WTC11 (cell line): ENCODE data around the gene BICC1. TPM values are rescaled to one million over a fixed set of nuclear protein-coding genes. Genes with fewer than 3 reads are reported as not detected.

Experiments
- ATAC-seq: fragments of 200-7000 bp; cut with Tn5 transposase; 2 replicates; pipeline ENCODE4 v1.10.0; 2021; ENCODE audit warnings: mild to moderate bottlenecking, moderate library complexity
- CTCF ChIA-PET: fragments of 300-600 bp; sonication (Branson Sonifier 250); formaldehyde crosslinking; loops from one replicate; lab custom pipeline; 2021; ENCODE audit warnings: antibody characterized with exemption; lab: Charles Lee
- POLR2A ChIA-PET: fragments of 350-600 bp; sonication (Branson Sonifier 250); formaldehyde crosslinking; loops from one replicate; lab custom pipeline; 2021; ENCODE audit warnings: antibody characterized with exemption; lab: Charles Lee
- DNase-seq: peaks from one replicate; pipeline ENCODE4 v3.0.0; 2021; ENCODE audit warnings: low spot score
- H3K27ac Mint-ChIP-seq: 2 replicates; pipeline ENCODE4 v1.8.0; 2021; ENCODE audit warnings: mixed read lengths
- H3K27me3 Mint-ChIP-seq: 2 replicates; pipeline ENCODE4 v1.8.0; 2021; ENCODE audit warnings: low read depth, mild to moderate bottlenecking, moderate library complexity, mixed read lengths
- H3K36me3 Mint-ChIP-seq: 2 replicates; pipeline ENCODE4 v1.8.0; 2021; ENCODE audit warnings: mixed read lengths
- H3K4me1 Mint-ChIP-seq: 2 replicates; pipeline ENCODE4 v1.8.0; 2022; ENCODE audit warnings: mixed read lengths
- H3K4me3 Mint-ChIP-seq: 2 replicates; pipeline ENCODE4 v1.8.0; 2021; ENCODE audit warnings: mild to moderate bottlenecking, moderate library complexity, mixed read lengths
- H3K9me3 Mint-ChIP-seq: 2 replicates; pipeline ENCODE4 v1.8.0; 2021; ENCODE audit warnings: mixed read lengths
- ATF1 ChIP-seq: sonication (generic); formaldehyde crosslinking; IDR thresholded peaks from 2 replicates; pipeline ENCODE4 v1.8.1; 2023; ENCODE audit warnings: mild to moderate bottlenecking, moderate library complexity, missing genetic modification reagents
- ATF2 ChIP-seq: sonication (generic); formaldehyde crosslinking; IDR thresholded peaks from 2 replicates; pipeline ENCODE4 v1.8.1; 2022; ENCODE audit warnings: low read depth, missing genetic modification reagents, borderline replicate concordance
- ATF3 ChIP-seq: sonication (generic); formaldehyde crosslinking; conservative IDR thresholded peaks from 2 replicates; pipeline ENCODE4 v1.8.1; 2022; ENCODE audit warnings: mild to moderate bottlenecking, missing genetic modification reagents
- CBFB ChIP-seq: sonication (generic); formaldehyde crosslinking; IDR thresholded peaks from 2 replicates; pipeline ENCODE4 v1.8.1; 2022; ENCODE audit warnings: mild to moderate bottlenecking, low read depth, missing genetic modification reagents
- CREB1 ChIP-seq: sonication (generic); formaldehyde crosslinking; IDR thresholded peaks from 2 replicates; pipeline ENCODE4 v1.8.0; 2023; ENCODE audit warnings: mild to moderate bottlenecking, missing genetic modification reagents
- CREM ChIP-seq: sonication (generic); formaldehyde crosslinking; IDR thresholded peaks from 2 replicates; pipeline ENCODE4 v1.8.1; 2022; ENCODE audit warnings: mild to moderate bottlenecking, missing genetic modification reagents, moderate library complexity
- ELF4 ChIP-seq: sonication (generic); formaldehyde crosslinking; IDR thresholded peaks from 2 replicates; pipeline ENCODE4 v1.8.1; 2022; ENCODE audit warnings: low read depth, mild to moderate bottlenecking, moderate library complexity, missing genetic modification reagents
- FOXP1 ChIP-seq: sonication (generic); formaldehyde crosslinking; IDR thresholded peaks from 2 replicates; pipeline ENCODE4 v1.8.0; 2022; ENCODE audit warnings: missing genetic modification reagents, mild to moderate bottlenecking, moderate library complexity, borderline replicate concordance
- GABPB1 ChIP-seq: sonication (generic); formaldehyde crosslinking; IDR thresholded peaks from 2 replicates; pipeline ENCODE4 v1.8.1; 2023; ENCODE audit warnings: mild to moderate bottlenecking, missing genetic modification reagents
- GRHL2 ChIP-seq: fragments of 250-450 bp; sonication (Bioruptor Pico); IDR thresholded peaks from 2 replicates; pipeline ENCODE4 v1.8.0; 2022; ENCODE audit warnings: mild to moderate bottlenecking, moderate library complexity; ENCODE audit not compliant: insufficient replicate concordance, severe bottlenecking
- HMGA2 ChIP-seq: fragments of 250-450 bp; sonication (Bioruptor Pico); IDR thresholded peaks from 2 replicates; pipeline ENCODE4 v1.4.0; 2021; ENCODE audit warnings: mild to moderate bottlenecking, moderate library complexity
- HMGXB4 ChIP-seq: sonication (generic); formaldehyde crosslinking; IDR thresholded peaks from 2 replicates; pipeline ENCODE4 v1.8.1; 2023; ENCODE audit warnings: mild to moderate bottlenecking, moderate library complexity, missing genetic modification reagents
- MYBL2 ChIP-seq: sonication (generic); formaldehyde crosslinking; IDR thresholded peaks from 2 replicates; pipeline ENCODE4 v1.8.1; 2023; ENCODE audit warnings: mild to moderate bottlenecking, moderate library complexity, missing genetic modification reagents
- NR3C1 ChIP-seq: sonication (generic); formaldehyde crosslinking; conservative IDR thresholded peaks from 2 replicates; pipeline ENCODE4 v1.8.1; 2023; ENCODE audit warnings: low read depth, mild to moderate bottlenecking, missing genetic modification reagents
- SMAD3 ChIP-seq: sonication (generic); formaldehyde crosslinking; IDR thresholded peaks from 2 replicates; pipeline ENCODE4 v1.8.0; 2022; ENCODE audit warnings: missing genetic modification reagents, mild to moderate bottlenecking, borderline replicate concordance
- SP1 ChIP-seq: sonication (generic); formaldehyde crosslinking; conservative IDR thresholded peaks from 2 replicates; pipeline ENCODE4 v1.8.1; 2022; ENCODE audit warnings: missing genetic modification reagents
- ZBTB21 ChIP-seq: sonication (generic); formaldehyde crosslinking; IDR thresholded peaks from 2 replicates; pipeline ENCODE4 v1.8.1; 2023; ENCODE audit warnings: mild to moderate bottlenecking, missing genetic modification reagents, borderline replicate concordance
- ZNF138 ChIP-seq: sonication (generic); formaldehyde crosslinking; conservative IDR thresholded peaks from 2 replicates; pipeline ENCODE4 v1.8.1; 2022; ENCODE audit warnings: mild to moderate bottlenecking, moderate library complexity, missing genetic modification reagents
- ZNF219 ChIP-seq: sonication (generic); formaldehyde crosslinking; IDR thresholded peaks from 2 replicates; pipeline ENCODE4 v1.8.0; 2023; ENCODE audit warnings: missing genetic modification reagents, mild to moderate bottlenecking, borderline replicate concordance
- ZNF232 ChIP-seq: sonication (generic); formaldehyde crosslinking; IDR thresholded peaks from 2 replicates; pipeline ENCODE4 v1.8.0; 2022; ENCODE audit warnings: mild to moderate bottlenecking, missing genetic modification reagents
- ZNF512 ChIP-seq: sonication (generic); formaldehyde crosslinking; IDR thresholded peaks from 2 replicates; pipeline ENCODE4 v1.8.1; 2022; ENCODE audit warnings: missing genetic modification reagents, borderline replicate concordance
- ZSCAN18 ChIP-seq: fragments of 250-450 bp; sonication (Bioruptor Pico); IDR thresholded peaks from 2 replicates; pipeline ENCODE4 v2.1.2; 2022; ENCODE audit warnings: mild to moderate bottlenecking, moderate library complexity
- total RNA-seq: library from RNA; stranded (reverse); gene quantifications from 3 replicates; pipeline ENCODE4 v1.2.3, GENCODE V29; 2021
- TF ChIP-seq, protein P1 (sequence below): sonication (generic); formaldehyde crosslinking; IDR thresholded peaks from 2 replicates; pipeline ENCODE4 v1.8.1; 2023; ENCODE audit warnings: mild to moderate bottlenecking, missing genetic modification reagents, moderate library complexity
- TF ChIP-seq, protein P2 (sequence below): sonication (generic); formaldehyde crosslinking; IDR thresholded peaks from 2 replicates; pipeline ENCODE4 v1.8.1; 2023; ENCODE audit warnings: mild to moderate bottlenecking, missing genetic modification reagents, moderate library complexity

Gene BICC1
- total RNA-seq, 1 experiment from 2014 or later = 0.61 TPM

DNA sequence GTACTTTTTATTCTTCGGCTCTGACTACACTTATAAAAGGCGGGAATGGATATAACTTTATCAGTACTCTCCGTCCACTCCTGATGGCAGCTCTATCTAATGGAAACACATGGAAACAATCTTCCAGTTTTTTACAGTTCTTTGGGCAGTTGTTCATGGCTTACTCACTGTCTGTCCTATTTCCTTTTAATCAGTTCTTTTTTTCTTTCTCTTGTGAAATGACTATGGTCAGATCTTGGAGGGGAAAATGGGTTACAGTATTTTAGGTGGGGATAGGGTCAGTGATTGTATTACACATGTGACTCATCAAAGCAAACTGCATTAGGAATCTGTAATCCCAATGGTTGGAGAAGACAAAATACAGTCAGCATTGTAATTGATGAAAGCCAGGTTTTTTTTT is 112.4 kb downstream of the BICC1 start (continued):
- TF ChIP-seq, protein P1, sequence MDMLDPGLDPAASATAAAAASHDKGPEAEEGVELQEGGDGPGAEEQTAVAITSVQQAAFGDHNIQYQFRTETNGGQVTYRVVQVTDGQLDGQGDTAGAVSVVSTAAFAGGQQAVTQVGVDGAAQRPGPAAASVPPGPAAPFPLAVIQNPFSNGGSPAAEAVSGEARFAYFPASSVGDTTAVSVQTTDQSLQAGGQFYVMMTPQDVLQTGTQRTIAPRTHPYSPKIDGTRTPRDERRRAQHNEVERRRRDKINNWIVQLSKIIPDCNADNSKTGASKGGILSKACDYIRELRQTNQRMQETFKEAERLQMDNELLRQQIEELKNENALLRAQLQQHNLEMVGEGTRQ (CRISPR knock-in tag) = no peak

DNA sequence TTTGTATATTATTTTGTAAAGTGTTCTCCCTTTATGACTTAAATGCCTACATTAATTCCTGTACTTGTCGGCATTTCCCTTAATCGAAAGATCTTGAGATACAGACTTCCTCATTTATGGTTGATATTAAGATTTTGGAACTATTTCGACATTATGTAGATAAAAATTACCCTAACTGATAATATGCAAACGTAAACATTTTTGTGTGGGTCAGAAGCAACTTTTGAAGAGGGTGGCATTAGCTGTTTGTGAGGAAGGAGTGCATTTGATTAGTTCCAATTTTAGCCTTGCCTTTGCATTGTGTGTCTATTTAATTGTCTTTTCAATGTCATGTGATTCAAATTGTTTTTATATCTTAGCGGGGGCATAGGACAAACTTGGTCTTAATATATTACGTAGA is 114.7 kb downstream of the BICC1 start:
- TF ChIP-seq CBFB = no peak
- no peak for TF ChIP-seq HMGA2 (CRISPR knock-in tag)
- no peak for TF ChIP-seq HMGXB4 (CRISPR knock-in tag)
- no peak for TF ChIP-seq ATF2 (CRISPR knock-in tag)
- TF ChIP-seq ZNF232 (CRISPR knock-in tag) = no peak
- TF ChIP-seq FOXP1 (CRISPR knock-in tag) = no peak
- TF ChIP-seq SP1 = no peak
- TF ChIP-seq NR3C1 (CRISPR knock-in tag) = no peak
- TF ChIP-seq, protein P2, sequence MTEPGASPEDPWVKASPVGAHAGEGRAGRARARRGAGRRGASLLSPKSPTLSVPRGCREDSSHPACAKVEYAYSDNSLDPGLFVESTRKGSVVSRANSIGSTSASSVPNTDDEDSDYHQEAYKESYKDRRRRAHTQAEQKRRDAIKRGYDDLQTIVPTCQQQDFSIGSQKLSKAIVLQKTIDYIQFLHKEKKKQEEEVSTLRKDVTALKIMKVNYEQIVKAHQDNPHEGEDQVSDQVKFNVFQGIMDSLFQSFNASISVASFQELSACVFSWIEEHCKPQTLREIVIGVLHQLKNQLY (CRISPR knock-in tag) = no peak
- TF ChIP-seq GRHL2 (CRISPR knock-in tag) = no peak
- TF ChIP-seq MYBL2 (CRISPR knock-in tag) = no peak
- TF ChIP-seq ZNF219 (CRISPR knock-in tag) = no peak
- no peak for TF ChIP-seq ZNF512 (CRISPR knock-in tag)
- Mint-ChIP-seq H3K27ac (no peak overlapping the region), H3K4me1 (peaks cover 35% of the 10 kb centered on the region), H3K27me3 (peaks cover under 1% of the 10 kb centered on the region; the same call in 1 of the 2 replicates), H3K36me3 (no peaks in the 10 kb centered on the region), H3K4me3 (no peak overlapping the region), H3K9me3 (no peaks in the 10 kb centered on the region)
- DNase-seq = no peak
- no peak for ATAC-seq
- ChIA-PET POLR2A (no interaction called here), CTCF (no interaction called here)

DNA sequence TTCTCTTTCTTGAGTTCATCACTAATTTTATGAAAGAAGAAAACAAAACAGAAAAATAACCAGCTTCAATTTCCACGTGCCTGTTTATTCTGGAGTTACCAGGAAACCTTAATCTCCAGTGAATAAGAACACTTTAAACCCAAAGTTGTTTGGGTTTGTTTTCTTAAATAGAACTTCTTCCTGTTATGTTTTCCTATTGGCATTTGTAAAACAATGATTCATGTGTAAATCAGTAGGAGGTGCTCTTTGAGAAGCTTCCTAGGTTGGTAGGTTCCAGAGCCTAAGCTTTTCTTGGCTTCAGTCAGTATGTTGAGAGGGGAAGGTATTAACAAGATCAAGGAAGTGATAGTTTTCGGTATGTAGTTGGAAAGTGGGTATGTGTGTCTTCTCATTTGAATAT is 119.0 kb downstream of the BICC1 start:
- Mint-ChIP-seq H3K36me3 (peaks cover 4% of the 10 kb centered on the region; the same call in 1 of the 2 replicates), H3K4me1 (peaks cover 46% of the 10 kb centered on the region), H3K9me3 (no peaks in the 10 kb centered on the region), H3K27me3 (peaks cover 6% of the 10 kb centered on the region), H3K4me3 (peak overlapping the region; percentile 33; the same call in 1 of the 2 replicates), H3K27ac (peak overlapping the region; percentile 78)
- ChIA-PET CTCF (interaction anchor here (1.2 to 1.4 kb wide), 2 partner anchors 9 to 101 kb away, joined by 5 to 6 read pairs; no protein-coding TSS in a partner anchor), POLR2A (no interaction called here)
- DNase-seq (no peak), ATAC-seq (peak; percentile 95)
- TF ChIP-seq CREB1 = no peak
- TF ChIP-seq, protein P1 (CRISPR knock-in tag) = no peak
- TF ChIP-seq ELF4 (CRISPR knock-in tag) = no peak
- TF ChIP-seq SMAD3 (CRISPR knock-in tag) = no peak
- TF ChIP-seq ZBTB21 = no peak
- no peak for TF ChIP-seq GABPB1 (CRISPR knock-in tag)
- TF ChIP-seq ZNF138 (CRISPR knock-in tag) = no peak
- TF ChIP-seq ZSCAN18 (CRISPR knock-in tag) = no peak
- no peak for TF ChIP-seq ATF3 (CRISPR knock-in tag)
- no peak for TF ChIP-seq CREM
- TF ChIP-seq ATF1 (CRISPR knock-in tag) = no peak
